ENCODE data around the gene UNC5C. TPM values are rescaled to one million over a fixed set of nuclear protein-coding genes. Genes with fewer than 3 reads are reported as not detected.

UNC5C gene
- total RNA-seq = 10 to 100 TPM; 20.5 to 22.8 TPM
- polyA plus RNA-seq (ENCODE audit: insufficient read depth, low read depth, low replicate concordance) = 6.8 TPM
- long read RNA-seq, donor 1 = 0 reads
- long read RNA-seq, donor 2 = 0 reads

DNA sequence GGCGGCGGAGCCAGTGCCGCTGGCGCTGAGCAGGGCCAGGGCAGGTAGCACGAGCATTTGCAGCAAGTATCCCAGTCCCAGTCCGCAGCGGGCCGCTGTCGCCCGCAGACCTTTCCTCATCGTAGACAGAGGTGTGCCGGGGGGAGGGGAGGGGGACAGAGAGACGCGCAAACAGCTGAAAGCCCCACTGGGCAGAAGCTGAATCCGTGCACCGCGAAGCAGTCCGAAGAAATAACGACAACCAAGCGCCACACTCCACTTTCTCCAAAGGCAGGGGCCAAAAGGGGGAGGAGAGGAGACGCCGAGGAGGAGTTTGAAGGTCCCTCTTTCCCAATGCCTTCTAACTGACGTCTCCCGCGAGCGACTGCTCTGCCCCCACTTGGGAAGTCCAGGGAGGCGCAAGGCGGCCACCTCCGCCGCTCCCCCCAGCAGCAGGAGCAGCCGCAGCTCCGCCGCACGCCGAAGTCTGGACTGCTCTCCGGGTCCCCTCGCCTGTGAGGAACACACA is at the start of gene UNC5C:
Gene UNC5C (minus strand): TSS at position 236 of the 508 bp plus-strand sequence.
- H3K27me3 ChIP-seq = no peaks in the 10 kb centered on the region
- H3K27ac ChIP-seq = peak within 1 kb of the TSS; percentile 92 to 95
- peaks cover 17% of the 10 kb centered on the region for H3K4me1 ChIP-seq
- WGBS, 2 donors = 0 to 1% methylated on average over 33 to 37 of the region's 37 CpGs
- peak; percentile 89 for DNase-seq
- H3K9me3 ChIP-seq = no peaks in the 10 kb centered on the region
- no peaks in the 10 kb centered on the region for H3K36me3 ChIP-seq (ENCODE audit: low read depth, missing control alignments)
- peak within 1 kb of the TSS; percentile 78 to 85 for H3K4me3 ChIP-seq
- intact Hi-C loops (cut with DNase I; ENCODE audit: low total_unique reads) = no loop called here
- peak; percentile 28 for TF ChIP-seq POLR2A (IDR thresholded peaks at IDR 0.05)
- TF ChIP-seq CTCF (IDR thresholded peaks at IDR 0.05) = peak in 1 of 3 experiments; percentile 14

DNA sequence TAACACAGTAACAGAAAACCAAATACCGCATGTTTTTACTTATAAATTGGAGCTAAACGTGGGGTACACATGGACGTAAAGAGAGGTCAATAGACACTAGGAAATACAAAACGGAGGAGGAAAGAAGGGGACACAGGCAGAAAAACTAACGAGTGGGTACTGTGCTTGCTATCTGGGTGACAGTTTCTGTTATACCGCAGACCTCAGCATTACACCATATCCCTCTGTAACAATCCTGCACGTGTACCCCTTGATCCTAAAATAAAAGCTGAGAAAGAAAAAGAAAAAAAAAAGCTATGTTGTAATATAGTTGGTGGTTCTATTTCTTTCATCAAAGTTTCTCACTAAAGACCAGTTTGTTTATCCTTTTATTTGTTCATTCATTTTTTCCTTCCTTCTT is 47.9 kb upstream of the UNC5C start:
- TF ChIP-seq CTCF (IDR thresholded peaks at IDR 0.05) = no peak
- no peak for TF ChIP-seq POLR2A (IDR thresholded peaks at IDR 0.05)
- 84 to 87% methylated on average over 7 of the region's 7 CpGs for WGBS, 2 donors
- H3K4me1 ChIP-seq = no peaks in the 10 kb centered on the region
- no peak for DNase-seq
- no peak overlapping the region for H3K4me3 ChIP-seq
- no peaks in the 10 kb centered on the region for H3K36me3 ChIP-seq (ENCODE audit: low read depth, missing control alignments)
- H3K27ac ChIP-seq = no peak overlapping the region
- H3K27me3 ChIP-seq = no peaks in the 10 kb centered on the region
- no peaks in the 10 kb centered on the region for H3K9me3 ChIP-seq
- intact Hi-C loops (cut with DNase I; ENCODE audit: low total_unique reads) = no loop called here

GRCh38 chr4:95594629-95595028 is 45.9 kb upstream of the UNC5C start:
- 86 to 98% methylated on average over 1 of the region's 1 CpG for WGBS, 2 donors
- Histone ChIP-seq H3K4me3 (no peak overlapping the region), H3K4me1 (no peaks in the 10 kb centered on the region), H3K9me3 (no peaks in the 10 kb centered on the region), H3K27ac (no peak overlapping the region), H3K36me3 (ENCODE audit: low read depth, missing control alignments) (no peaks in the 10 kb centered on the region), H3K27me3 (no peaks in the 10 kb centered on the region)
- no peak for DNase-seq
- no peak for TF ChIP-seq POLR2A (IDR thresholded peaks at IDR 0.05)
- no peak for TF ChIP-seq CTCF (IDR thresholded peaks at IDR 0.05)
- intact Hi-C loops (cut with DNase I; ENCODE audit: low total_unique reads) = no loop called here

GRCh38 chr4:95594013-95594412 is 45.2 kb upstream of the UNC5C start:
- no peaks in the 10 kb centered on the region for H3K4me1 ChIP-seq
- TF ChIP-seq POLR2A (IDR thresholded peaks at IDR 0.05) (no peak), CTCF (IDR thresholded peaks at IDR 0.05) (no peak)
- WGBS, 2 donors = 87 to 98% methylated on average over 1 of the region's 1 CpG

GRCh38 chr4:95591278-95591677 is 42.5 kb upstream of the UNC5C start:
- no peaks in the 10 kb centered on the region for H3K36me3 ChIP-seq (ENCODE audit: low read depth, missing control alignments)
- intact Hi-C loops (cut with DNase I; ENCODE audit: low total_unique reads) = no loop called here
- WGBS, 2 donors = 87 to 88% methylated on average over 5 of the region's 5 CpGs

More at GRCh38 chr4:95594013-95594412, 45.2 kb upstream of the UNC5C start:
- DNase-seq = no peak
- no peaks in the 10 kb centered on the region for H3K27me3 ChIP-seq
- no peaks in the 10 kb centered on the region for H3K36me3 ChIP-seq (ENCODE audit: low read depth, missing control alignments)
- no peaks in the 10 kb centered on the region for H3K9me3 ChIP-seq
- H3K27ac ChIP-seq = no peak overlapping the region
- no peak overlapping the region for H3K4me3 ChIP-seq
- intact Hi-C loops (cut with DNase I; ENCODE audit: low total_unique reads) = no loop called here

More at GRCh38 chr4:95591278-95591677, 42.5 kb upstream of the UNC5C start:
- DNase-seq = no peak
- Histone ChIP-seq H3K9me3 (no peaks in the 10 kb centered on the region), H3K27ac (no peak overlapping the region), H3K4me3 (no peak overlapping the region), H3K27me3 (no peaks in the 10 kb centered on the region), H3K4me1 (no peaks in the 10 kb centered on the region)
- TF ChIP-seq POLR2A (IDR thresholded peaks at IDR 0.05) (no peak), CTCF (IDR thresholded peaks at IDR 0.05) (no peak)
